HG03159 (cell line): ENCODE results near the gene AGBL4.

Source experiments
- ATAC-seq: cut with Tn5 transposase; IDR thresholded peaks from one replicate; pipeline ENCODE4 v1.9.1; 2021; ENCODE audit warnings: mild to moderate bottlenecking, moderate library complexity; ENCODE audit not compliant: unreplicated experiment

Gene AGBL4

GRCh38 chr1:49723662-49724061 lies 300.1 kb downstream of the AGBL4 start:
- ATAC-seq: no peak

- no peak for ATAC-seq
Observed at GRCh38 chr1:49694251-49694827, 329.4 kb downstream of the AGBL4 start.

GRCh38 chr1:49686107-49686506 lies 337.6 kb downstream of the AGBL4 start:
- no peak for ATAC-seq

- no peak for ATAC-seq
Observed at GRCh38 chr1:49677706-49678105, 346.0 kb downstream of the AGBL4 start.

- no peak for ATAC-seq
Observed at GRCh38 chr1:49651136-49651535, 372.6 kb downstream of the AGBL4 start.

GRCh38 chr1:49630156-49630555 lies 393.6 kb downstream of the AGBL4 start:
- ATAC-seq: no peak

GRCh38 chr1:49627781-49628180 lies 396.0 kb downstream of the AGBL4 start:
- ATAC-seq: no peak

GRCh38 chr1:49626472-49626871 lies 397.3 kb downstream of the AGBL4 start:
- ATAC-seq: no peak

- ATAC-seq: no peak
Observed at GRCh38 chr1:49622877-49623276, 400.9 kb downstream of the AGBL4 start.

GRCh38 chr1:49606082-49606481 lies 417.7 kb downstream of the AGBL4 start:
- ATAC-seq: no peak

GRCh38 chr1:49597436-49597835 lies 426.3 kb downstream of the AGBL4 start:
- ATAC-seq: no peak

GRCh38 chr1:49576327-49576901 lies 447.3 kb downstream of the AGBL4 start:
- no peak for ATAC-seq

GRCh38 chr1:49556676-49557234 lies 467.0 kb downstream of the AGBL4 start:
- ATAC-seq: no peak

- ATAC-seq: no peak
Observed at GRCh38 chr1:49552101-49552500, 471.7 kb downstream of the AGBL4 start.

- ATAC-seq: no peak
Observed at GRCh38 chr1:49544615-49545014, 479.1 kb downstream of the AGBL4 start.

- ATAC-seq: no peak
Observed at GRCh38 chr1:49541096-49541752, 482.5 kb downstream of the AGBL4 start.

GRCh38 chr1:49527606-49528305 lies 496.0 kb downstream of the AGBL4 start:
- no peak for ATAC-seq

- no peak for ATAC-seq
Observed at GRCh38 chr1:49526672-49527071, 497.1 kb downstream of the AGBL4 start.

- no peak for ATAC-seq
Observed at GRCh38 chr1:49523764-49524163, 500.0 kb downstream of the AGBL4 start.

GRCh38 chr1:49466961-49467360 lies 556.8 kb downstream of the AGBL4 start:
- no peak for ATAC-seq

- ATAC-seq: no peak
Observed at GRCh38 chr1:49465486-49466185, 558.1 kb downstream of the AGBL4 start.
